ENCODE results near the gene SLC6A3. TPM values are rescaled to one million over a fixed set of nuclear protein-coding genes. Genes with fewer than 3 reads are reported as not detected.

The SLC6A3 gene
- total and polyA plus RNA-seq, 2 donors (not counting 1 experiment from before 2014, with no cell fraction given) = 0.01 to 0.15 TPM

DNA sequence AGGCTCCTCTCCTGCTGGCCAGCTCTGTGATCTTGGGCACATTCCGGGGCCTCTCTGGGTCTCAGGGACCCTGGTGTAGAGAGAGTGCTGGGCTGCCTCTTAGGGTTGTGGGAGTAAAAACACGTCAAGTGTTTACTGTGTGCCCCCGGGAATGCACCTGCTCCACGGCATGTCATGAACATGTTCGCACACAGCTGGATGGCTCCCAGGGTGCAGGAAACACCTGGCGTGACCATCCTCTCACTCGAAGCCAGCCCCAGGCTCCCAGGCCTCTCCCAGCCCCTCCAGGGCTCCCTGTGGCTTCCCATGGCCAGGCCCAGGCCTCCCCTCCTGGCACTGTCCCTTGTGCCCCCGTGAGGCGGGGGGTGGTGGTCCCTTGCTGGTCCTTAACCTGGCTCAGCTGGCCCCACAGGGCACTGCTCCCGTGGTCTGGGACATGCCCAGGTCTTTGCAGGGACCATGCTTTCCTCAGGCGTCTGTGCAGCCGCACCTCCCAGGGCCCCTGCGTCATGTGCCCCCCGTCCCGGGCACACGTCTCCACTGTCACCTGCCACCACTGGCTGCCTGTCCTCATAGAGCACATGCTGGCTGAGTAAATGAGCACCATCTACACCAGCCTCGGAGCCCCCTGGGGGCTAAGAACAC, 44.9 kb downstream of the SLC6A3 start:
- peaks cover 0 to 11% (median 0%) of the 10 kb centered on the region in 4 experiments for H3K27me3 ChIP-seq (replicated peaks in 1 of 4; ENCODE audit: control extremely low read depth in 1 of 4, control insufficient read depth in 3 of 4, insufficient read depth in 4 of 4, low read length in 3 of 4)
- no peak overlapping the region for H3K4me2 ChIP-seq (replicated peaks; ENCODE audit: low read depth, low read length, poor library complexity, severe bottlenecking)
- H3K4me1 ChIP-seq (ENCODE audit: control insufficient read depth in 2 of 2, insufficient read depth in 2 of 2, low read length in 2 of 2) = no peaks in the 10 kb centered on the region
- no peak overlapping the region for H3K9ac ChIP-seq (ENCODE audit: low read length)
- no peak for DNase-seq
- H3K4me3 ChIP-seq (ENCODE audit: control extremely low read depth in 1 of 5, extremely low read depth in 1 of 5, insufficient read depth in 1 of 5, low read depth in 2 of 5, low read length in 4 of 5) = no peak overlapping the region
- TF ChIP-seq, protein P1, sequence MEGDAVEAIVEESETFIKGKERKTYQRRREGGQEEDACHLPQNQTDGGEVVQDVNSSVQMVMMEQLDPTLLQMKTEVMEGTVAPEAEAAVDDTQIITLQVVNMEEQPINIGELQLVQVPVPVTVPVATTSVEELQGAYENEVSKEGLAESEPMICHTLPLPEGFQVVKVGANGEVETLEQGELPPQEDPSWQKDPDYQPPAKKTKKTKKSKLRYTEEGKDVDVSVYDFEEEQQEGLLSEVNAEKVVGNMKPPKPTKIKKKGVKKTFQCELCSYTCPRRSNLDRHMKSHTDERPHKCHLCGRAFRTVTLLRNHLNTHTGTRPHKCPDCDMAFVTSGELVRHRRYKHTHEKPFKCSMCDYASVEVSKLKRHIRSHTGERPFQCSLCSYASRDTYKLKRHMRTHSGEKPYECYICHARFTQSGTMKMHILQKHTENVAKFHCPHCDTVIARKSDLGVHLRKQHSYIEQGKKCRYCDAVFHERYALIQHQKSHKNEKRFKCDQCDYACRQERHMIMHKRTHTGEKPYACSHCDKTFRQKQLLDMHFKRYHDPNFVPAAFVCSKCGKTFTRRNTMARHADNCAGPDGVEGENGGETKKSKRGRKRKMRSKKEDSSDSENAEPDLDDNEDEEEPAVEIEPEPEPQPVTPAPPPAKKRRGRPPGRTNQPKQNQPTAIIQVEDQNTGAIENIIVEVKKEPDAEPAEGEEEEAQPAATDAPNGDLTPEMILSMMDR (IDR thresholded peaks at IDR 0.05) = no peak
- no peak for TF ChIP-seq EZH2 (IDR thresholded peaks at IDR 0.05; ENCODE audit: borderline replicate concordance, insufficient read depth, low read depth, low read length, poor library complexity, severe bottlenecking)
- H3K36me3 ChIP-seq (replicated peaks in 1 of 2; ENCODE audit: control extremely low read depth in 1 of 2, control insufficient read depth in 1 of 2, extremely low read depth in 1 of 2, insufficient read depth in 2 of 2, low read length in 1 of 2) = no peaks in the 10 kb centered on the region
- Mint-ChIP-seq H3K9me3 (ENCODE audit: insufficient read depth) (no peaks in the 10 kb centered on the region), H3K27ac (no peak overlapping the region), H3K4me3 (no peak overlapping the region), H3K27me3 (peaks cover 39% of the 10 kb centered on the region), H3K4me1 (no peaks in the 10 kb centered on the region)
- POLR2A ChIA-PET = interaction anchor here (0.5 to 1.0 kb wide), 2 partner anchors 14 to 82 kb away, joined by 3 read pairs; no protein-coding TSS in a partner anchor
- no peaks in the 10 kb centered on the region for H3K79me2 ChIP-seq (ENCODE audit: control insufficient read depth, insufficient read depth, low read length)
- H2AFZ ChIP-seq (ENCODE audit: insufficient read depth, low read depth, low read length, poor library complexity, severe bottlenecking) = no peak overlapping the region
- CTCF ChIA-PET = interaction anchor here (0.6 kb wide), 1 partner anchor 248 kb away, joined by 4 read pairs; no protein-coding TSS in a partner anchor
- no peaks in the 10 kb centered on the region for H4K20me1 ChIP-seq (ENCODE audit: control insufficient read depth, insufficient read depth, low read length, poor library complexity, severe bottlenecking)
- ATAC-seq (ENCODE audit: low read depth) = no peak
- H3K27ac ChIP-seq (ENCODE audit: low read length in 2 of 2) = no peak overlapping the region
- peaks cover 0 to 5% (median 0%) of the 10 kb centered on the region in 3 donors for H3K9me3 ChIP-seq (ENCODE audit: control extremely low read depth in 1 of 3, control insufficient read depth in 2 of 3, insufficient read depth in 1 of 3, low read length in 2 of 3)
- WGBS (ENCODE audit: insufficient coverage) = 54% methylated on average over 17 of the region's 17 CpGs
- intact Hi-C loops (cut with micrococcal nuclease) = no loop called here

DNA sequence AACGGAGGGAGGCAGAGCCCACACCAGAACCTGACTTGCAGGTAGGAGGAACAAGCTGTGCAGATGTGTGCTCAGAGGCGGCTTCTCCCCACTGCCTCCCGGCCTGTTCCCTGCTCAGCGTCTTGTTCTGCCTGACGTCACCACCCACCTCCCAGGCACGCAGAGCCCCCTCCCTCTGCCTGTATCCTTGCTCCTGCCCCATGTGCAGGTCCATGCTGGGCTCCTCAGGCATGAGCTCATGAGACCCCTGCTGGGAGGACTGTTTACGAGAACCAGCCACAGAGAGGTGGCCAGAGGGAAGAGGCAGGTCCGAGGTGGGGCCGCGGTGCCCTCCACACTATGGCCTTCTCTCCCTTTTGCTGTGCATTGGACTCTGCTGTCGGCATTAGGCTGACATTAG, 45.5 kb downstream of the SLC6A3 start:
- Histone ChIP-seq H2AFZ (ENCODE audit: insufficient read depth, low read depth, low read length, poor library complexity, severe bottlenecking) (no peak overlapping the region), H3K4me2 (replicated peaks; ENCODE audit: low read depth, low read length, poor library complexity, severe bottlenecking) (no peak overlapping the region), H3K9ac (ENCODE audit: low read length) (no peak overlapping the region), H3K9me3 (ENCODE audit: control extremely low read depth in 1 of 3, control insufficient read depth in 2 of 3, insufficient read depth in 1 of 3, low read length in 2 of 3) (peaks cover 0 to 5% (median 0%) of the 10 kb centered on the region in 3 donors), H3K27ac (ENCODE audit: low read length in 2 of 2) (no peak overlapping the region), H3K36me3 (replicated peaks in 1 of 2; ENCODE audit: control extremely low read depth in 1 of 2, control insufficient read depth in 1 of 2, extremely low read depth in 1 of 2, insufficient read depth in 2 of 2, low read length in 1 of 2) (no peaks in the 10 kb centered on the region), H3K79me2 (ENCODE audit: control insufficient read depth, insufficient read depth, low read length) (no peaks in the 10 kb centered on the region), H3K4me1 (ENCODE audit: control insufficient read depth in 2 of 2, insufficient read depth in 2 of 2, low read length in 2 of 2) (no peaks in the 10 kb centered on the region), H3K27me3 (replicated peaks in 1 of 4; ENCODE audit: control extremely low read depth in 1 of 4, control insufficient read depth in 3 of 4, insufficient read depth in 4 of 4, low read length in 3 of 4) (peaks cover 0 to 17% (median 0%) of the 10 kb centered on the region in 4 experiments), H3K4me3 (ENCODE audit: control extremely low read depth in 1 of 5, extremely low read depth in 1 of 5, insufficient read depth in 1 of 5, low read depth in 2 of 5, low read length in 4 of 5) (no peak overlapping the region), H4K20me1 (ENCODE audit: control insufficient read depth, insufficient read depth, low read length, poor library complexity, severe bottlenecking) (no peaks in the 10 kb centered on the region)
- Mint-ChIP-seq H3K9me3 (ENCODE audit: insufficient read depth) (no peaks in the 10 kb centered on the region), H3K27me3 (peaks cover 39% of the 10 kb centered on the region), H3K4me1 (no peaks in the 10 kb centered on the region), H3K27ac (no peak overlapping the region), H3K4me3 (no peak overlapping the region)
- ATAC-seq (ENCODE audit: low read depth) = no peak
- intact Hi-C loops (cut with micrococcal nuclease) = no loop called here
- 90% methylated on average over 11 of the region's 11 CpGs for WGBS (ENCODE audit: insufficient coverage)
- DNase-seq = no peak
- ChIA-PET CTCF (interaction anchor here (0.6 to 1.0 kb wide), 2 partner anchors 19 to 248 kb away, joined by 3 to 4 read pairs; no protein-coding TSS in a partner anchor), POLR2A (interaction anchor here (1.0 kb wide), 1 partner anchor 14 kb away, joined by 3 read pairs; no protein-coding TSS in a partner anchor)
- TF ChIP-seq, protein P1 (IDR thresholded peaks at IDR 0.05) = no peak
- no peak for TF ChIP-seq EZH2 (IDR thresholded peaks at IDR 0.05; ENCODE audit: borderline replicate concordance, insufficient read depth, low read depth, low read length, poor library complexity, severe bottlenecking)

Measured in B cell (primary cell).